Measurements from ENCODE around the gene RNASE13. TPM values are rescaled to one million over a fixed set of nuclear protein-coding genes. Genes with fewer than 3 reads are reported as not detected.

Gene RNASE13
- total RNA-seq, 1 donor from 2014 or later = not detected

Small RNAs within 50 kb of the gene (microRNA-seq; reads per million reads assigned to microRNA genes)
- gene MIR6717 (ENCODE audit: unreplicated experiment) = not detected

Other genes starting within 250 kb of the RNASE13 start
- gene RNASE1, start 232.0 kb downstream of the RNASE13 start, total RNA-seq (ENCODE audit: unreplicated experiment) = 31.6 TPM
- not detected for gene RNASE3, start 143.4 kb downstream of the RNASE13 start, total RNA-seq (ENCODE audit: unreplicated experiment)
- not detected for gene RNASE2, start 79.3 kb downstream of the RNASE13 start, total RNA-seq (ENCODE audit: unreplicated experiment)
- gene METTL17, start 44.8 kb downstream of the RNASE13 start, total RNA-seq (ENCODE audit: unreplicated experiment) = 62.7 TPM
- not detected for gene SLC39A2, start 35.5 kb downstream of the RNASE13 start, total RNA-seq (ENCODE audit: unreplicated experiment)
- 45.9 TPM for gene NDRG2, start 9.7 kb downstream of the RNASE13 start, total RNA-seq (ENCODE audit: unreplicated experiment)
- gene TPPP2, start 4.6 kb downstream of the RNASE13 start, total RNA-seq (ENCODE audit: unreplicated experiment) = 0.62 TPM
- gene RNASE7, start 7.6 kb upstream of the RNASE13 start, total RNA-seq (ENCODE audit: unreplicated experiment) = not detected
- not detected for gene RNASE8, start 23.0 kb upstream of the RNASE13 start, total RNA-seq (ENCODE audit: unreplicated experiment)
- 12.5 TPM for gene ARHGEF40, start 35.5 kb upstream of the RNASE13 start, total RNA-seq (ENCODE audit: unreplicated experiment)
- gene ZNF219, start 63.8 kb upstream of the RNASE13 start, total RNA-seq (ENCODE audit: unreplicated experiment) = 27.0 TPM
- gene TMEM253, start 66.3 kb upstream of the RNASE13 start, total RNA-seq (ENCODE audit: unreplicated experiment) = 0.90 TPM
- not detected for gene OR5AU1, start 121.3 kb upstream of the RNASE13 start, total RNA-seq (ENCODE audit: unreplicated experiment)
- gene HNRNPC, start 234.6 kb upstream of the RNASE13 start, total RNA-seq (ENCODE audit: unreplicated experiment) = 601 TPM
- gene RPGRIP1, start 245.3 kb upstream of the RNASE13 start, total RNA-seq (ENCODE audit: unreplicated experiment) = 1.5 TPM

All from endothelial cell (in vitro differentiated cells).